Posterior vena cava (tissue), 2 donors: ENCODE measurements around the gene COPB2. TPM values are rescaled to one million over a fixed set of nuclear protein-coding genes. Genes with fewer than 3 reads are reported as not detected.
"Not testable (repeated sequence)": the region's sequence is repeated elsewhere in the genome, so short reads cannot be mapped to it uniquely, and the experiment has no call there.

Experiments used
- DNase-seq: peaks from one replicate; pipeline ENCODE4 v3.0.0-alpha.2; 2020; ENCODE audit warnings: low spot score
- intact Hi-C, 2 donors: fragments of 100-400 bp; cut with DNase I; formaldehyde crosslinking; loops; one replicate each; pipeline versions ENCODE4 v1.14.1 to v1.14.2; 2022 to 2023
- long read RNA-seq, 2 donors: library from polyadenylated mRNA; unstranded; transcript quantifications; one replicate each; pipeline ENCODE4 v2.0.0, GENCODE V29; 2020 to 2021
- total RNA-seq, 2 donors: library from RNA; stranded (reverse); fragmentation: NEBNext Ultra II Directional; extraction: Animal tissue kit (Norgen Biotek cat#: 25700); gene quantifications; one replicate each; pipeline ENCODE4 v1.2.1, GENCODE V29; 2021
- donor health status: DM: yes; HTN: yes; CAD: no.
- donor health status: DM: yes; HTN: yes; CAD: no.

Gene COPB2
- total RNA-seq = 100 to 1,000 TPM; 112 to 119 TPM
- long read RNA-seq, donor 1, transcript COPB2-201 (22 exons, 3,360 nt) = major isoform, 22 of 50 reads
- long read RNA-seq, donor 1, partial matches to known transcripts = 19 of 50 reads
- long read RNA-seq, donor 1, other reads (novel, unspliced or antisense) = 8 of 50 reads
- long read RNA-seq, donor 2, transcript COPB2-201 (22 exons, 3,360 nt) = major isoform, 63 of 176 reads
- long read RNA-seq, donor 2, partial matches to known transcripts = 97 of 176 reads
- long read RNA-seq, donor 2, other reads (novel, unspliced or antisense) = 16 of 176 reads

- intact Hi-C loops = no loop called here
- peak; percentile 100 for DNase-seq
Observed at GRCh38 chr3:139389552-139390368, at the start of gene COPB2. Gene COPB2, minus strand, starts transcription at chr3:139389647. Its CDS starts 97 bp downstream, at chr3:139389550.

GRCh38 chr3:139434764-139435307 lies 45.4 kb upstream of the COPB2 start:
- intact Hi-C loops = loop anchor here in 1 of 2 donors (10.0 kb wide), 1 partner anchor 1440 kb away; no protein-coding TSS in a partner anchor
- no peak for DNase-seq

GRCh38 chr3:139434228-139434627 lies 44.8 kb upstream of the COPB2 start:
- no peak for DNase-seq
- intact Hi-C loops = loop anchor here in 1 of 2 donors (10.0 kb wide), 1 partner anchor 1441 kb away; no protein-coding TSS in a partner anchor

- intact Hi-C loops = loop anchor here in 1 of 2 donors (10.0 kb wide), 1 partner anchor 1442 kb away; no protein-coding TSS in a partner anchor
Observed at GRCh38 chr3:139433089-139433488, 43.6 kb upstream of the COPB2 start.

GRCh38 chr3:139430493-139430892 lies 41.0 kb upstream of the COPB2 start:
- DNase-seq = no peak
- intact Hi-C loops = loop anchor here in 1 of 2 donors (10.0 kb wide), 1 partner anchor 1444 kb away; no protein-coding TSS in a partner anchor

More at GRCh38 chr3:139433089-139433488, 43.6 kb upstream of the COPB2 start:
- DNase-seq = no peak

- intact Hi-C loops = loop anchor here (5.0 kb wide), 1 partner anchor 135 kb away; no protein-coding TSS in a partner anchor
- no peak for DNase-seq
Observed at GRCh38 chr3:139427283-139428060, 38.0 kb upstream of the COPB2 start.

- DNase-seq = no peak
- intact Hi-C loops = loop anchor here (5.0 kb wide), 1 partner anchor 136 kb away; no protein-coding TSS in a partner anchor
Observed at GRCh38 chr3:139425745-139426400, 36.4 kb upstream of the COPB2 start.

- intact Hi-C loops = no loop called here
Observed at GRCh38 chr3:139423232-139423631, 33.8 kb upstream of the COPB2 start.

GRCh38 chr3:139421460-139421859 lies 32.0 kb upstream of the COPB2 start:
- DNase-seq = no peak
- intact Hi-C loops = no loop called here

More at GRCh38 chr3:139423232-139423631, 33.8 kb upstream of the COPB2 start:
- DNase-seq = no peak

GRCh38 chr3:139421040-139421439 lies 31.6 kb upstream of the COPB2 start:
- DNase-seq = no peak
- intact Hi-C loops = no loop called here

- intact Hi-C loops = no loop called here
- DNase-seq = no peak
Observed at GRCh38 chr3:139418144-139418543, 28.7 kb upstream of the COPB2 start.

- DNase-seq = no peak
- intact Hi-C loops = no loop called here
Observed at GRCh38 chr3:139416275-139416674, 26.8 kb upstream of the COPB2 start.

GRCh38 chr3:139414608-139415224 lies 25.3 kb upstream of the COPB2 start:
- DNase-seq = no peak
- intact Hi-C loops = no loop called here

- DNase-seq, intact Hi-C loops: not testable (repeated sequence)
Observed at GRCh38 chr3:139412891-139413290, 23.4 kb upstream of the COPB2 start.

- intact Hi-C loops = not testable (repeated sequence)
Observed at GRCh38 chr3:139401155-139401554, 11.7 kb upstream of the COPB2 start.

GRCh38 chr3:139396707-139397106 lies 7.3 kb upstream of the COPB2 start:
- DNase-seq = no peak
- intact Hi-C loops = no loop called here

More at GRCh38 chr3:139401155-139401554, 11.7 kb upstream of the COPB2 start:
- DNase-seq = not testable (repeated sequence)

GRCh38 chr3:139394116-139394515 lies 4.7 kb upstream of the COPB2 start:
- DNase-seq = no peak
- intact Hi-C loops = no loop called here
